Measurements from ENCODE around the gene RCBTB1. TPM values are rescaled to one million over a fixed set of nuclear protein-coding genes. Genes with fewer than 3 reads are reported as not detected.

The RCBTB1 gene
- polyA plus RNA-seq, 1 donor (not counting 4 experiments of a cell fraction or from before 2014, with no cell fraction given) = 26.9 TPM

- Histone ChIP-seq H3K9ac (ENCODE audit: control insufficient read depth, extremely low read depth, insufficient read depth, low read length) (peak within 1 kb of the TSS; percentile 28), H3K27me3 (ENCODE audit: control insufficient read depth, extremely low read depth, insufficient read depth, low read length) (no peaks in the 10 kb centered on the region), H3K4me1 (ENCODE audit: control insufficient read depth, extremely low read depth, insufficient read depth, low read length) (peaks cover 8% of the 10 kb centered on the region), H3K9me3 (ENCODE audit: control insufficient read depth, low read depth, low read length) (no peaks in the 10 kb centered on the region), H3K4me3 (ENCODE audit: control insufficient read depth in 2 of 3, extremely low read depth in 1 of 3, insufficient read depth in 2 of 3, low read depth in 1 of 3, low read length in 3 of 3) (peak within 1 kb of the TSS; percentile 29 to 65 (median 45)), H2AFZ (ENCODE audit: control insufficient read depth, low read length) (peak within 1 kb of the TSS; percentile 93), H3K4me2 (ENCODE audit: control insufficient read depth, extremely low read depth, insufficient read depth, low read depth, low read length) (peak within 1 kb of the TSS; percentile 80), H3K36me3 (ENCODE audit: control insufficient read depth in 2 of 2, extremely low read depth in 1 of 2, insufficient read depth in 2 of 2, low read length in 2 of 2) (no peaks in the 10 kb centered on the region), H3K27ac (ENCODE audit: control insufficient read depth, insufficient read depth, low read length) (no peak within 1 kb of the TSS), H3K79me2 (ENCODE audit: control insufficient read depth, insufficient read depth, low read length) (no peaks in the 10 kb centered on the region), H3K9me1 (ENCODE audit: control insufficient read depth, extremely low read depth, insufficient read depth, low read length) (no peaks in the 10 kb centered on the region), H4K20me1 (ENCODE audit: control insufficient read depth, extremely low read depth, insufficient read depth, low read length) (no peaks in the 10 kb centered on the region)
- TF ChIP-seq EZH2 (IDR thresholded peaks at IDR 0.05; ENCODE audit: low read length) = no peak
- DNase-seq (ENCODE audit: low read depth, low spot score) = peak; percentile 17
- FAIRE-seq = no peak
- dilution Hi-C loops (cut with MboI; ENCODE audit: extremely low pct_ligation_motif_present, low sequenced_read_pairs) = no loop called here
These were observed 42.7 kb upstream of the RCBTB1 start, which contains the start of gene ARL11 for GRCh38 chr13:49627831-49628652. TSS of gene ARL11 (plus strand) at chr13:49628507. CDS start at chr13:49630448, 1,941 bp downstream.

DNA sequence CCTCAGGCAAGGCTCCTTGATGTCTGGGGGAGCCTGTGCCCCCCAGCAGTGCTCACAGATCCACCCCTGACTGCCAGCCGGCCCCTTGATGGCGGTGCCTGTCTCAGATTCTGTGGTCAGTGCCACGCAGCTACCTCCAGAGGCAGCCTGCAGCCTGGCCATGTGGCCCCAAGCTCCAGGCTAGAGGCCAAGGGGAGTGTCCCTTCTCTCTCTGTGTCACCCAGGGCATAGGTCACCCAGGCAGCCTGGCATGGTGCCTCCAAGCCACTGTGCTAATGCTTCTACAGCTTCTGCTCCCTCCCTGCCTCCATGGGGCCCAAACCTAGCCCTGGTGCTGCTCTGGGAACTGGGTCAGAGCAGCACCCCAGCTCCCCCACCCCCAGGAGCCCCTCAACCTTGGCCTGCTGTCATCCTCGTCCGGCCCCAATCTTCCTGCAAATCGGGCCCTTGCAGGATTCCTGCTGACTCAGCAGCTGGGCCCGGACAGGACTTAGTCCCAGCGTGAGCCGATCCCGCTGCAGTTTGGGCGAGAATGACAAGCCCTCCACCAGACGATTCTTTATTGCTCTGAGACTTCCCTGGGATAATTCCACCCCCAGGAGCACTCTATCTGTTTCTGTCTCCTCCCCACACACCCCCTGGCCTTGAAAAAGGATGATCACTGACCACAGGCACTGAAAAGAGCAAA, 40.2 kb upstream of the RCBTB1 start:
- Histone ChIP-seq H2AFZ (ENCODE audit: control insufficient read depth, low read length) (no peak overlapping the region), H3K9me1 (ENCODE audit: control insufficient read depth, extremely low read depth, insufficient read depth, low read length) (no peaks in the 10 kb centered on the region), H3K4me1 (ENCODE audit: control insufficient read depth, extremely low read depth, insufficient read depth, low read length) (peaks cover 8% of the 10 kb centered on the region), H3K9me3 (ENCODE audit: control insufficient read depth, low read depth, low read length) (no peaks in the 10 kb centered on the region), H3K36me3 (ENCODE audit: control insufficient read depth in 2 of 2, extremely low read depth in 1 of 2, insufficient read depth in 2 of 2, low read length in 2 of 2) (no peaks in the 10 kb centered on the region), H3K79me2 (ENCODE audit: control insufficient read depth, insufficient read depth, low read length) (no peaks in the 10 kb centered on the region), H3K27me3 (ENCODE audit: control insufficient read depth, extremely low read depth, insufficient read depth, low read length) (peaks cover 3% of the 10 kb centered on the region), H3K4me3 (ENCODE audit: control insufficient read depth in 2 of 3, extremely low read depth in 1 of 3, insufficient read depth in 2 of 3, low read depth in 1 of 3, low read length in 3 of 3) (no peak overlapping the region), H3K9ac (ENCODE audit: control insufficient read depth, extremely low read depth, insufficient read depth, low read length) (no peak overlapping the region), H3K4me2 (ENCODE audit: control insufficient read depth, extremely low read depth, insufficient read depth, low read depth, low read length) (no peak overlapping the region), H4K20me1 (ENCODE audit: control insufficient read depth, extremely low read depth, insufficient read depth, low read length) (no peaks in the 10 kb centered on the region), H3K27ac (ENCODE audit: control insufficient read depth, insufficient read depth, low read length) (no peak overlapping the region)
- DNase-seq (ENCODE audit: low read depth, low spot score) (no peak), FAIRE-seq (no peak)
- TF ChIP-seq CTCF (optimal IDR thresholded peaks at IDR 0.05 in 1 of 3, IDR thresholded peaks at IDR 0.05 in 1 of 3, conservative IDR thresholded peaks at IDR 0.05 in 1 of 3; ENCODE audit: extremely low read depth in 1 of 3, insufficient read depth in 2 of 3, low read length in 3 of 3) (no peak), EZH2 (IDR thresholded peaks at IDR 0.05; ENCODE audit: low read length) (no peak)
- dilution Hi-C loops (cut with MboI; ENCODE audit: extremely low pct_ligation_motif_present, low sequenced_read_pairs) = no loop called here

Data from keratinocyte (primary cell).